ENCODE data around the gene PTPA.

The PTPA gene

DNA sequence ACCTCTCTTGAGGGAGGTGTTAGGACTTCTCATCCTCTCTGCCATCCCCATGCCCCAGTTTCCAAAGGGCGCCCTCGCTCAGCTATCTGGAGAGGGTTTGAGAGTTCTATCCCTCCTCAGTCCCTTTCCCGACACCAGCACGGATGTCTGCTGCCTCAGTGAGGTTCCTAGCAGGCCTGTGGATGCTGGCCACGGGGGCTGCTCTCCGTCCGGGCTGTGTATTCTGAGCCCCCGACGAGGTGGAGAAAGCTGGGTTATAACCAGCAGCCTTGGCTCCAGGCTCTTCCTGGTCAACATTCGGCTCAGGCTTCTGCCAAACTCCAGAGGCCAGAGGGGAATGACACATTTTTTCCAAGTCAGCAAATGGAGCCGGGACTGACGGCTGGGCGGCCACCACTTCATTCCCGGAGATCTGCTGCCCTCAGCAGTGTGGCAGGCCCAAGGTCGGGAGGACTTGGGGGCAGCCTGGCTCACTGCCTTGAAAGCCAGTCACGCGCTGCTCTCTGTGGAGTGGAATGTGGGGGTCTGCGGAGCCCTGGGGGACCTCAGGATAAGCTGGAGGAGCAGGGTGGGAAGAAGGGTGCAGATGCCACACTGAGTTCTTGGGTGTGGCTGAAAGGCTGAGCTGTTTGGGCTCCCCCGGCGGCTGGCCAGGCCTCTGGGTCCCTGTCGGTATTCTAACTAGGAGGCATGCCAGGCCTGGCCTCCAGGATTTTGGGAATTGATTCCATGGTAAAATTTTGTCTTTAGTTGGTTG lies 27.4 kb downstream of the PTPA start:
- DNase-seq (ENCODE audit: low read depth), result peak; percentile 28

DNA sequence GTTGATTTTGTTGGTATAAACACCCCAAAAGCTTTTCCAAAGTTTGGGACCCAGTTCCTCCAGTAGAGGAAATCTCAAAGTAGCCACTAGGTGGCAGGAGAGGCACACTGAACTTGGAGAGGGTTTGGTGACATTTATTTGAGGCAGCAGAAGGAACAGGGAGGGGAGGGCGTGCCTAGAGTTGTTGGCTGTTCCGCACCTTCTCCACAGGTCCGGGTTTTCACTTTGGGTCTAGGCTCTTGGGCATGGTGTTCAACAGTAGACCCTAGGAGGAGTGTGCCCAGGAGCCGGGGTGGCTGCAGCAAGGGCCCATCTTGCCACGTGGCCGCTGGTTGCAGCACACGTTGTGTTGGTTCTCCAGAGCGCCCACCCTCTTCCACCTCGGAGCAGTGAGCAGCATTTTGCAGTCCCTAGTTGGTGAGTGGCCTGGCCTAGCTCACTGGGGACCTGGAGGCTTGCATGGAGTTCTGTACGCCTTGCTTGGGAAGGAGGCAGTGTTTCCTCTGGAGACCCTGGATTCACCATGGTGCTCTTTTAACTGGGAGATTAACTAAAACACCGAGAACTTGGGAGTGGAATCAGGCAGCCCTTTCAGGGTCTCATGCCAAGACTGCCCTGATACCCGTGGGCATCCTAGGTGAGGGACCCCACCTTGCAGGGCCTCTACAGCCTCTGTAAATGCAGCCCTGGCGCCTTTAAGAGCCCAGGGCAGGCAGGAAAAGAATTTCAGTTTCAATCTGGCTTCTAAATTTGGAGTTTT lies 28.2 kb downstream of the PTPA start:
- peak; percentile 85 for DNase-seq (ENCODE audit: low read depth)

DNA sequence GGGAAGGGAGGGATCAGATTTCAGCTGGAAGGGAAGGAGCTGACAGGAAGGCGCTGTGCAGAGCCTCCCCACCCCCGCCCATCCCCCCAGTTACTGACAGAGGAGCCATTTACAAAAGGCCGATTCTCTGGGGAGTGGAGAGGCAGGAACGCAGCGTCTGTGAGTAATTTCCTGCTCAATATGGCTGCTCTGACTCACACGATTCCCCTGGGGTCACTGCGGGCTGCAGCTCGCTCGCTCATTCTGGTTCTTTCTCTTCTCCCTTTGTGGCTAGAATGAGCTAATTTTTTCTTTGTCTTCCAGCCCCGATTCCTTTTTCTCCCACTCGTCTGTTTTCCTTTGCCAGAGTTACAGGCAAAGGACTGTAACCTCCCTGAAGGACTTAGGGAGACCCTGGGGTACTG lies 28.8 kb downstream of the PTPA start:
- peak; percentile 100 for DNase-seq (ENCODE audit: low read depth)

DNA sequence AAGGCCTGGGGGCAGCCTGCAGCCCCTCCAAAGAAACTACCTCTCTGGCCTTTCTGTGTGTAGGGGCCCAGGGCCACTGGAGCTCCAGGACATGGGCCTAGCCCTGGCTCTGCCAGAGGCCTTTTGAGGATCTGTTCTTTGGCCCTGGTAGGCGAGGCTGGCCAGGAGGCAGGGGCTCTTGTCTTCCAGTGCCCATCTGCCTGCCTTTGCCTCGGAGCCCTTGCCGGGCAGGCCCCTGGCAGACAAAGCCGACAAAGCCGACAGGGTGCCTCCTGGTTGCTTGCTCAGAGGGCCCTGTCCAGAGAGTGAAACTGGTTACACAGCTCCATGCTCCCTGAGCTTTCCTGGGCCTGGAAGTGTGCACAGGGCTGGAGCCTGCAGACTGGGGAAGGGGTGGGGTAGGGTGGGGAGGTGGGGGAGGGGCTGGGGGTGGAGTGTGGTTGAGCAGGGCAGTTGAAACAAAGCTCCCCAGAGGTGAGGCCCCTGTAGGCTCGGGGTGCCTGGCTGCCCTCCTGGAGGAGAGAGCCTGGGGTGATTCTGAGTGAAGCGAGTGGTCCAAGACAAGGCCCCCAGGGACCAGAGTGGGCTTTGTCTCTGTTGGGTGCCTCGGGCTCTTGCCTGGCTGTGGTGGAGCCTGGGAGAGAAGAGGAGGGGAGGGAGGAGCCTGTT lies 29.3 kb downstream of the PTPA start:
- DNase-seq (ENCODE audit: low read depth), result peak; percentile 55

DNA sequence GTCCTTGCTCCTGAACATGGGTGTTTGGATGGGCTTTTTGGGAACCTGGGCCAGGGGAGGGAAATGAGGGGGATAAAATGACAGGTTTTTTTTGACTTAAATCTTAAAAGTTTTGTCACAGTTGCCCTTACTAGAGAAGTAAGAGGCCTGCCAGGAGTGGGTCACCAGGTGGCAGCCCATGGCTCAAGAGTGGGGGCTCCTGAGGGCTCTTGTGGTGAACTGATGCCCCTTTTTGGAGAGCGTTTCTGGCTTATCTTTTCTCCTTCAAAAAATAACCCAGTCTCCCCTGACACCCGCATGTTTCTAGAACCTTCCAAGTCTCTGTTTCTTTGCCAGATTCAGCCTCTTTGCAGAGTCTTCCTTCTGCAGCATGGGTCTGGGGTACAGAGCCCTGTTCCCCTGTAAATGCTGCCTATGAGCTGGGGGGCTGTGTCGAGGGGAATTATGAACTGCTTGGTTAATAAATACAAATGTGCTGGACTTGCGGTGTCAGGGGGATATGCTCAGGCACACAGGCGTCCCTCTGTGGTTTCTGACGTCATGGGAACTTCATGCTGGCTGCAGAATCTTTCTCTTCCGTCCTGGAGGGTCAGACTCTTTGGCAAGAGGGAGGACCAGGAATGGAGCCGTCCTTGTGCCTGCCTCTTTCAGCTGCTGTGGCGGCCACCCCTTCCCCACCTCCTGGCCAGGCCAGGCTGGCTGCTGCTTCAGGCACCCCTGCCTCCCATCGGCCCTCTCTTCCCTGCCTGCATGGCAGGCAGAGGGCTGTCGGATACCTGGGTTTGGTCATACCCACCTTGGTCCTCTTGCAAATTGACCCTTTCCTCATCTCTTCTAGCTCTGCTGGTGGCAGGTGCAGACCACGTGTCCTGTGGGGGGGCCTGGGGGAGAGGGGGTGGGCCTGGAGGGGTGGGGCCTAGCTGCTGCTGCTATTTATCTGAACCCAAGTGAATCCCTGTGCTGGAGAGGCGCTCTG lies 30.1 kb downstream of the PTPA start:
- DNase-seq (ENCODE audit: low read depth), result peak; percentile 94

DNA sequence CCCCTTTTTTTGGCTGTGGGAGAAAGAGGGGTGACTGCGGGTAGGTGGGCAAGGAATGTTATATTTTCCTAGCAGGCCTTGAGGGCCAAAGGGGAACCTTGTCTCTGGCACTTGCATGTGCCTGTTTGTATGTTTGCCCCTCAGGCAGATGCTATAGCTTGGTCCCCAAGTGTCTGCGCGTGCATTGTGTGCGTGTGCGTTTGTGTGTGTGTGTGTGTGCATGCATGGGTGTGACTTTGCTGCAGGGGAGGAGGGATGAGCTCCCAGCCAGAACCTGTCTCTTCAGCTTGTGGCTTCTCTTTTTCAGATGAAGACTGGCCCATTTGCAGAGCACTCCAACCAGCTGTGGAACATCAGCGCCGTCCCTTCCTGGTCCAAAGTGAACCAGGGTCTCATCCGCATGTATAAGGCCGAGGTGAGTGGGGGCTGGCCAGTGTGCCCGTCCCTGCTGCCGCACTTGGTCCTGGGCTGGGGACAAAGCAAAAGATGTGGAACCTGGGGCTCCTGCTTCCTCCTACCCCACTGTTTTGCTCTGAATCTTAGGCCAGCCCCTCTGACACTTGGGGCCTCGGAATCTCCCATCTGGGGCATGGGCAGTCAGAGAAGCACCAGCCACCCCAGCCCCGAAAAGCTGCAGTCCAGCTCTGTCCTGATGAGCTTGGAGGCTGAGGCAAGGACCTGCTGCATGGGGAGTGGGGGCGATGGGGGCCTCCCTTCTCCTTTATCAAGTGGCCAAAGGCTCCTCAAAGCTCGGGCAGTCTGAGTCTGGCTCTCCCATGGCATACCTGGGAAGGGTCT lies 31.1 kb downstream of the PTPA start:
- no peak for DNase-seq (ENCODE audit: low read depth)

DNA sequence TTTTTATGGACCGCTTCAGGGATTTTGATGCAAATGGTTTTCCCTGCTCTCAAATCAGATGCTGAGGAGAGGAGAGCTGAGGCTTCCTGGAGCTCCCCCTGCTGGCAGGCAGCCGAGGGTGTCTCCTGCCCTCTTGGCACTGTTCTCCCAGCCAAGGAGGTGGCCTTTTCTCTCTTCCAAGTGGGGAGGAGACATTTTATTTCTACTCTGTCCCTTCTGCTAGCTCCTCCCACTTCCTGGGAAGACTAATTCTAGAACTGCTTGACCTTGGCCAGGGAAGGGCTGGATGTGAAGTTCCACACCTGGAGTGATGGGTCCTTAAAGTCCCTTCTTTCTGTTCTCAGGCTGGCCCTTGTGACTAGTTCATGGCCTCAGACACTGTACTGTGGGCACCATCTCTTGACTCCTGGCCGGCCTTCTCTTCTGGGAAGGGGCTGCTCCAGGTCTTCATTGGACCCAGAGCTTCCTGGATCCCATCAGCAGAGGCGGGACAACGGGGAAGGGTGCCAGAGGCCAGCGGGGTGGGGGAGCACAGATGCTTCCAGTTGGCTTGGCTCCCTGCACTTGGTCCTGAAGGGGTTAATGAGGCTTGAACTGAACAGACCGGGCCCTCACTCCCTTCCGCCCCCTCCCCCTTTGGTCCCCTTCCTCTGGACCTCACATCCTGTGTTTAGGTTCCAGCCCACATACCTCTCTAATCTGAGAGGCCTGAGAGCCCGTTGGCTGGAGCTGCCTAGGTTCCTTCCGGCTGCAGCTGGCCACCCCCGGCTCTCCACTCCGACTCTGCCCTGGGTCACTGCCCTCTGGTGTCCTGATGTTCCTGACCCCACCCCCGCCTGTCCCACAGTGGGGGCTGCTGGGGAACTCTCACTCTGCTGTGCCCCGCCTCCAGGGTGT lies 32.1 kb downstream of the PTPA start:
- DNase-seq (ENCODE audit: low read depth), result peak; percentile 88

DNA sequence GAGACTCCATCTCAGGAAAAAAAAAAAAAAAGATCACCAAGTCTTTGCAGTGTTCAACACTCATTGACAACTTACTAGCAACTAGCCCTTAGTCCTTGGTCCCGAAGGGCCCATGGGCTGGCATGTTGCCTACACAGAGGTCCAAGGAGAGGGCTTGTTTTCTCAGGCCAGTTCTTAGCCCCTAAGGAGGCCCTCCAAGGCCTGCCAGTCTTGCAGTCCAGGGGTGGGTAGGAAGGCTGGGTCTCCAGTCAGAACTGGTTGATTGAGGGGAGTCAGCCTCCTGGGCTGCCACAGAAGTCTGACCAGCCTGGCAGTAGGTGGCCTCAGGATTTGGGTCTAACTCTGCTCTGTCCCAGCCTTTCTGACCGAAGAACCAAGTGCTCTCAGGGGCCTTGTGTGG lies 34.1 kb downstream of the PTPA start:
- no peak for DNase-seq (ENCODE audit: low read depth)

DNA sequence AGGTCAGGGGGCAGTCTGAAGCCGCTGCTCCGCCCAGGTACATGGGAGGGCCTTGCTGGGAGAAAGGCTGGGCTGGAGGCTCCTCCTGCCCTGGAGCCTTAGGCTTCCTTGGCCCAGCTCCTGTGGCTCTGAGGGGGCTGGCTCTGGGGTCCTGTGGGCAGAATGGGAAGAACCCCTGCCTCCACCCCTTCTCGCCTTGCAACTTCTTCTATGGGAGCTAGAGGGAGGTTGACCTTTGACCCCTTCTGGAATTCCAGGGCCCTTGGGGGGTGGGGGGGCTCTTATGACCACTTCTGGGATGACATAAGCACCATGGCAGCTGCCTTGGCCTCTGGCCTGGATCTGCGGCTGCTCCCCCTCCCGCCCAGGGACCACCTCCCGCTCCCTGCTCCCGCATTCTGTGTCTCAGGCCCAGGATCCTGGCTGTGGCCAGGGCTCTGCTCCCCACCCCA lies 34.7 kb downstream of the PTPA start:
- DNase-seq (ENCODE audit: low read depth), result peak; percentile 91

DNA sequence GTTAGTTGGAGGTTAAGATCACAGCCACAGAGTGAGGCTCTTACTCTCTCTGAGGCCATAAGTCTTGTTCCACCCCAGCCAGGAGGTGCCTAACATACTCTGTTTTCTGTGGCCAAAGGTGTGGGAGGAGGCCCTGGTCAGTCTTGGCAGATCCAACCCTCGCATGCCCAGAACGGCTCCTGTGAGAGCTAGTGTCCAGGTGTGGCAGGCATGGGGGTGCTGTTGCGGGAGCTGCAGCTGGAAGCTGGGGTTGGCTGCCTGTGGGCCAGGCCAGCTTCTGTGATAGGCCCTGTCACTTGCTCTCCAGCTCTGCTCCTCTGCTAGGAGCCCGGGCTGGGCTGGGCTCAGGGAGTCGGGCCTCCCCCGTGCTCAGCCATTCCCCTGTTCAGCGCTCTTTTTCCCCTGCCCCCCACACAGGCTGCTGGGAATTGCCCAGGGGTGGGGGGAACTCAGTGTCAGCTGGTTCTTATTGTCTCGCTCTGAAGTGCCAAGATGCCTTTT lies 35.3 kb downstream of the PTPA start:
- peak; percentile 35 for DNase-seq (ENCODE audit: low read depth)

DNA sequence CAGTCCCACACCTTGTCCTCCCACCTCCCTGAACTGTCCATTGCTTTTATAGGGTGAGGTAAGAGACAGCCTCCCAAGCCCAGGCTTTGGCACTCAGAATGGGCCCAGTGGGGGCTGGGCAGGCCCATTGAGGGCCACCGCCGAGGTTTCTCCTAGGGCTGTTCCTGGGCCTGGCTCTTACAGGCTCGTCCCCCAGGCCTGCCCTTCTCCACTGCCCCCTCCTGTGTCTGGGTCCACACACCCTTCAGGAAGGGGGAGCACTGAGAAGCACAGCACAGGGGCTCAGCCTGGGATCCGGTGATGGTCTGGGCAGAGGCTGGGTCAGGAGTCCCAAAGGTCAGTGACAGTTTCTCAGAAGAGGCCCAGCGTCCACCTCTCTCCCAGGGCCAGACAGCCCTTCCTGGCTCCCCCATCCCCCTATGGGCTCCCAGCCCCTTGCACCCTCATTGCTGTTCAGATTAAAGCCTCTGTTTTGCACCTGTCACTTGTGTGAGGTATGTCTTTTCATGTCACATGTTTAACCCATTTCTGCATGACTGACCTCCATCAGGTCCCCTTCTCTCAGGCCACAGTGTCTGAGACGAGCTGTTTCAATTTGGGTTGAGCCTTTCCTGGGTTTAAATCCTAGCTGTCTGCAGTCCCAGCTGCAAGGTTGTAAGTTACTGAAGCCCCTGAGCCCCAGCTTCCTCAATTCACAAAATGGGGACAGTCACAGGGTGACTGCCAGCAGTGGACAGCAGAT lies 37.4 kb downstream of the PTPA start:
- no peak for DNase-seq (ENCODE audit: low read depth)

DNA sequence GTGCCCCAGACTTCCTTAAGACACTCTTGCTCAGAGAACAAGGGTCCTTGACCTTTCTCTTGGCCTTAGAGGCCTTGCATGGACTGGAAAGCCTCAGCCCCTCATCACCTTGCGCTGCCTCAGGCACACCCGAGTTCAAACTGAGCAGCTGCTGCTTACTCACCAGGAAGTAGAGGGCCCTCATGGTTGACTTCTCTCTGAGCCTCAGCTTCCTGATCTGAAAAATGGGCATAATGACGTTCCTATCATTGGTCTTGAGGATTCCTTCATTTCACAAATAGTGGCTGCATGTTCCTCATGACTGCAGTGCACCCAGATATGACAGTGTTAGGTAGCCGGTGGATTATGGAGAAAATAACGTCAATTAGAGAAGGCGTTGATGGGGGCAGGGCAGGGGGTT lies 38.2 kb downstream of the PTPA start:
- DNase-seq (ENCODE audit: low read depth), result no peak

DNA sequence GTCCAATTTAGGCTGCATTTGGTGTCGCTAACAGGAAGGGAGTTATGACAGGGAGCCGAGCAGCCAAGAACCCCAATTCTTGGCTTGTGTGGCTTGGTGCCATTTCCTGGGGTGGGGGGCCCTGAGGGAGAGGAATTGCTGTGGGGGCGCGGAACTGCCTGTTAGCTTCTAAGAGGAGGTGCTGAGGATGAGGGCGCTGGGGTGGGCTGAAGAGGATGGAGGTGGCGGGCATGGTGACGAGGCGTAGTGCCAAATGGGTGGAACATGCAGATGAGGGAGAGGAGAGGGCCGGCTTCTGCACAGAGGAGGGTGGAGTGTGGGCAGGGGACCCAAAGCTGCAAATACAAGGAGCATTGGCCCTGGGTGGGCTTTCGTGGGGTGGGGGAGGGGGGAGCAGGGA lies 38.9 kb downstream of the PTPA start:
- no peak for DNase-seq (ENCODE audit: low read depth)

DNA sequence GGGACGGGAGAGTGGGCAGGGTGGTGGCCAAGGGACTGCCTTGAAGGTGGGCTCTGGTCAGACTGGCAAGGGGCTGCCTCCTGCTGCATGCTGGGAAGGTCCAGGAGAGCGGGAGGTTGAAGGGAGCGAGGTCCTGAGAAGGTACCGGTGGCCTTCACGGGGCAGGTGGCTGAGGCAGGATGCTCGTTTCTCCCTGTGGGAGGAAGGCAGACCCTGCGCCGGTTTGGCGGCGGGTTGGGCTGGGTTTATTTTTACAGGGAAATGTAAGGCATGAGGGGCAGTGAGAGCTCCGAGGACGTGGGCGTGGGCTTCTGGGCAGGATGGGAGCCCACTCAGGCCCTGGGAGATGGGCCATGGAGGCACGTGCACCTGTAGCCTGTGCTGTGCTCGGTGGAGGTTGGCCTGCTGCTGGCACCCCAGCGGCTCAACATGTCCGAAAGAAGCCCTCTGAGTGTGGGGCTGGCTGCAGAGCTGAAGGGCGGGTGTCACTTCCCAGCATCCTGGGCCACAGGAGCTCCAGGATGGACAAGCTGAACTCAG lies 39.5 kb downstream of the PTPA start:
- no peak for DNase-seq (ENCODE audit: low read depth)

DNA sequence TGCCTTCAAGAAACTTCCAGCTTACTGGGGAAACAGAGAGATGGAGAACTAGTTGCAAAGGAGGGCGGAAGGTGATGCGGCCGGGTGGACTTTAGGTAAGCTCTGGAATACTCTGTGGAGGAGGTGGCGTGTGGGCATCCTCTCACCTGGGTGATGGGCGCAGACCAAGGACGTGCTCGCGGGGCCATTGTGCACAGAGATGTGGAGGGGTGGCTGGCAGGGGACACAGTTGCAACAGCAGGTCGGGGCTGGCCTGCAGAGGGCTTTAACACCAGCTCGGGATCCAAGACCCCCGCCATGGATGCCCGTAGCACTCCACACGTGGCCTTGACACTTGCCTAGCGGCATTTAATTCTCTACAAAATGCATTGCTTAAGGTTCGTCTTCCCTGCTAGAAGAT lies 40.3 kb downstream of the PTPA start:
- no peak for DNase-seq (ENCODE audit: low read depth)

DNA sequence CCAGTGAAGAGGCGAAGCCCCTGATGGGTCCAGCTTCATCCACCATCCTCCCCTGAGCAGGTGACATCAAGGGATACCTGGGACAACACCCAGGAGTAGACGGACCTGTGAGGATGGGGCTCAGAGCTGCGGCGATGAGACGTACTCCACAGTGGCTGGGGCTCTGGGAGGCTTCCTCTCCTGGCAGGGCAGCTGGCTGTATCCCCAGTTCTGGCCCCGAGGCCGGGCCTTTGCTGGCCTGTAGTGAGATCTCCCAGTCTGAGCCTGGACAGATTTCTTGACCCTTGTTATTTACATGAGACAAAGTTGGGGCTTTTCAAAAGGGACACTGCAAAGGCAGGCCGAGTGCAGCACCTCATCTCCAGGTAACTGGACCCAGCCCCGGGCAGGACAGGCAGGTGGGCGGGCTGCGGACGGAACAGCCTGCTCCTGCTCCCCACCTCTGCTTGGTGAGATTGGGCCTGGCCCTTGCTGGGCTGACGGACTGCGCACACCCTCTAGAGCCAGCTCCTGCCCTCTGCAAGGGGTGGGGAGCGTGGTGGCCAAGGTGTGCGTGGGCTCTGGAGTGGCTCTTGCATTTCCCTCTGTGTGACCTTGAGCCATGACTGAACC lies 43.8 kb downstream of the PTPA start:
- no peak for DNase-seq (ENCODE audit: low read depth)

DNA sequence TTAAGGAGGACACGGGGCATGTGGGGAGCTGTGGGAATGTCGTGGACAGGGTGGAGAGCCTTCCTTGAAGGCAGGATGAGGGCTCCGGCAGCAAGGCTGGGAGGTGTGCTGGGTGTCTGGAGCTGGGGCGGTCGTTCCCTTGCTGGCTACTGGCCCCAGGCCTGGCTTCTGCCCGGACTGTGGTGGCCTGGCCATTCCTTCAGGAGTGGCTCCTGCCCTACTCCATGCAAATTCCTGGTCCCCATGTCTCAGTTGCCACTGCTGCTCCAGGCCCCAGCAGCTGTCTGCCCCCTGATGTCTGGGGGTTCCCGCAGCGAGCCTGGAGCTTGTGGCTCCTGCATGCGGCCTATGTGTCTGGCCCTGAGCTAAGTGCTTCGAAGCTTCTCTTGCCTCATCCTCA lies 44.9 kb downstream of the PTPA start:
- DNase-seq (ENCODE audit: low read depth), result no peak
